ENCODE results near the gene CFAP77. TPM values are rescaled to one million over a fixed set of nuclear protein-coding genes. Genes with fewer than 3 reads are reported as not detected.

Gene CFAP77
- total RNA-seq, 4 donors from 2014 or later: 0.44 TPM; not detected in 3

- Histone ChIP-seq H3K27ac (no peak overlapping the region), H3K4me3 (replicated peaks in 1 of 3) (no peak overlapping the region), H3K27me3 (peaks cover 62% of the 10 kb centered on the region), H3K9me3 (no peaks in the 10 kb centered on the region), H3K4me1 (peaks cover 0 to 20% of the 10 kb centered on the region in 2 donors), H3K36me3 (no peaks in the 10 kb centered on the region)
- TF ChIP-seq POLR2A (IDR thresholded peaks at IDR 0.05) (no peak), CTCF (IDR thresholded peaks at IDR 0.05) (no peak)
- WGBS, 2 donors: 7 to 8% methylated on average over 34 to 41 of the region's 42 CpGs
- DNase-seq: no peak
- intact Hi-C loops (cut with DNase I): no loop called here
Measured at GRCh38 chr9:132585954-132586829, 176.2 kb downstream of the CFAP77 start.

GRCh38 chr9:132586830-132587591 lies 177.0 kb downstream of the CFAP77 start:
- no peak for DNase-seq
- Histone ChIP-seq H3K27ac (no peak overlapping the region), H3K27me3 (peaks cover 60% of the 10 kb centered on the region), H3K4me1 (peaks cover 0 to 16% of the 10 kb centered on the region in 2 donors), H3K9me3 (no peaks in the 10 kb centered on the region), H3K4me3 (replicated peaks in 1 of 3) (no peak overlapping the region), H3K36me3 (no peaks in the 10 kb centered on the region)
- 4 to 6% methylated on average over 31 to 48 of the region's 74 CpGs for WGBS, 2 donors
- intact Hi-C loops (cut with DNase I): no loop called here
- no peak for TF ChIP-seq POLR2A (IDR thresholded peaks at IDR 0.05)
- TF ChIP-seq CTCF (IDR thresholded peaks at IDR 0.05): no peak

GRCh38 chr9:132587592-132587955 lies 177.6 kb downstream of the CFAP77 start:
- 0 to 44% methylated on average over 1 to 3 of the region's 6 CpGs for WGBS, 2 donors
- intact Hi-C loops (cut with DNase I): no loop called here
- peaks cover 60% of the 10 kb centered on the region for H3K27me3 ChIP-seq

GRCh38 chr9:132588098-132588497 lies 178.1 kb downstream of the CFAP77 start:
- intact Hi-C loops (cut with DNase I): no loop called here
- DNase-seq: no peak
- no peaks in the 10 kb centered on the region for H3K9me3 ChIP-seq
- no peak for TF ChIP-seq POLR2A (IDR thresholded peaks at IDR 0.05)
- no peak for TF ChIP-seq CTCF (IDR thresholded peaks at IDR 0.05)
- H3K4me3 ChIP-seq (replicated peaks in 1 of 3): no peak overlapping the region
- H3K27ac ChIP-seq: no peak overlapping the region
- peaks cover 56% of the 10 kb centered on the region for H3K27me3 ChIP-seq
- H3K4me1 ChIP-seq: peaks cover 0 to 16% of the 10 kb centered on the region in 2 donors
- 37 to 41% methylated on average over 10 to 12 of the region's 12 CpGs for WGBS, 2 donors
- H3K36me3 ChIP-seq: no peaks in the 10 kb centered on the region

More at GRCh38 chr9:132587592-132587955, 177.6 kb downstream of the CFAP77 start:
- Histone ChIP-seq H3K4me1 (peaks cover 0 to 16% of the 10 kb centered on the region in 2 donors), H3K9me3 (no peaks in the 10 kb centered on the region), H3K4me3 (replicated peaks in 1 of 3) (no peak overlapping the region), H3K36me3 (no peaks in the 10 kb centered on the region), H3K27ac (no peak overlapping the region)
- no peak for DNase-seq
- TF ChIP-seq CTCF (IDR thresholded peaks at IDR 0.05) (no peak), POLR2A (IDR thresholded peaks at IDR 0.05) (no peak)
